Panc1 (cell line): ENCODE results near the gene MCF2L.
"Not testable (repeated sequence)": the region's sequence is repeated elsewhere in the genome, so short reads cannot be mapped to it uniquely, and the experiment has no call there.

Experiments
- POLR2AphosphoS5 ChIP-seq: IDR thresholded peaks from 2 replicates; pipeline ENCODE4 v1.6.1; 2012; ENCODE audit warnings: mild to moderate bottlenecking, low read depth, low read length, moderate library complexity
- SIN3A ChIP-seq: IDR thresholded peaks from 2 replicates; pipeline ENCODE4 v1.6.1; 2012; ENCODE audit warnings: low read depth, mild to moderate bottlenecking, low read length, moderate library complexity, borderline replicate concordance; ENCODE audit not compliant: insufficient read depth
- TCF7L2 ChIP-seq: IDR thresholded peaks from 2 replicates; pipeline ENCODE4 v1.6.1; 2011; ENCODE audit warnings: mild to moderate bottlenecking, low read depth, low read length, inconsistent platforms
- TF ChIP-seq, protein P1 (sequence below): fragments of 450-650 bp; IDR thresholded peaks from 2 replicates; pipeline ENCODE4 v1.5.1; 2017; ENCODE audit warnings: mild to moderate bottlenecking
- TF ChIP-seq, protein P2 (sequence below), 2 experiments: IDR thresholded peaks; 2 replicates each; pipeline ENCODE4 v1.6.1; 2011 to 2012; ENCODE audit warnings: low read depth in 2 of 2, control low read depth in 1 of 2, low read length in 1 of 2, mild to moderate bottlenecking in 1 of 2, moderate library complexity in 1 of 2; ENCODE audit not compliant: insufficient read depth in 1 of 2

DNA sequence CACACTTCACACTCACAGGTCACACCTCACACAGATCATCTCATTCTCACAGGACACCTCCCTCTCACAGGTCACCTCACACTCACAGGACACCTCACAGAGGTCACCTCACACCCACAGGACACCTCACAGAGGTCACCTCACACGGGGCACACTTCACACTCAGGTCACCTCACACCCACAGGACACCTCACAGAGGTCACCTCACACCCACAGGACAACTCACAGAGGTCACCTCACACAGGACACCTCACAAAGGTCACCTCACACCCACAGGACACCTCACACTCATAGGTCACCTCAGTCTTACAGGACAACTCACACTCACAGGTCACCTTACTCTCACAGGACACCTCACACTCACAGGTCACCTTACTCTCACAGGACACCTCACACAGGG, 143.5 kb downstream of the MCF2L start:
- TF ChIP-seq, protein P1, sequence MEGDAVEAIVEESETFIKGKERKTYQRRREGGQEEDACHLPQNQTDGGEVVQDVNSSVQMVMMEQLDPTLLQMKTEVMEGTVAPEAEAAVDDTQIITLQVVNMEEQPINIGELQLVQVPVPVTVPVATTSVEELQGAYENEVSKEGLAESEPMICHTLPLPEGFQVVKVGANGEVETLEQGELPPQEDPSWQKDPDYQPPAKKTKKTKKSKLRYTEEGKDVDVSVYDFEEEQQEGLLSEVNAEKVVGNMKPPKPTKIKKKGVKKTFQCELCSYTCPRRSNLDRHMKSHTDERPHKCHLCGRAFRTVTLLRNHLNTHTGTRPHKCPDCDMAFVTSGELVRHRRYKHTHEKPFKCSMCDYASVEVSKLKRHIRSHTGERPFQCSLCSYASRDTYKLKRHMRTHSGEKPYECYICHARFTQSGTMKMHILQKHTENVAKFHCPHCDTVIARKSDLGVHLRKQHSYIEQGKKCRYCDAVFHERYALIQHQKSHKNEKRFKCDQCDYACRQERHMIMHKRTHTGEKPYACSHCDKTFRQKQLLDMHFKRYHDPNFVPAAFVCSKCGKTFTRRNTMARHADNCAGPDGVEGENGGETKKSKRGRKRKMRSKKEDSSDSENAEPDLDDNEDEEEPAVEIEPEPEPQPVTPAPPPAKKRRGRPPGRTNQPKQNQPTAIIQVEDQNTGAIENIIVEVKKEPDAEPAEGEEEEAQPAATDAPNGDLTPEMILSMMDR: not testable (repeated sequence)
- not testable (repeated sequence) for TF ChIP-seq POLR2AphosphoS5, TCF7L2, SIN3A
- TF ChIP-seq, protein P2, sequence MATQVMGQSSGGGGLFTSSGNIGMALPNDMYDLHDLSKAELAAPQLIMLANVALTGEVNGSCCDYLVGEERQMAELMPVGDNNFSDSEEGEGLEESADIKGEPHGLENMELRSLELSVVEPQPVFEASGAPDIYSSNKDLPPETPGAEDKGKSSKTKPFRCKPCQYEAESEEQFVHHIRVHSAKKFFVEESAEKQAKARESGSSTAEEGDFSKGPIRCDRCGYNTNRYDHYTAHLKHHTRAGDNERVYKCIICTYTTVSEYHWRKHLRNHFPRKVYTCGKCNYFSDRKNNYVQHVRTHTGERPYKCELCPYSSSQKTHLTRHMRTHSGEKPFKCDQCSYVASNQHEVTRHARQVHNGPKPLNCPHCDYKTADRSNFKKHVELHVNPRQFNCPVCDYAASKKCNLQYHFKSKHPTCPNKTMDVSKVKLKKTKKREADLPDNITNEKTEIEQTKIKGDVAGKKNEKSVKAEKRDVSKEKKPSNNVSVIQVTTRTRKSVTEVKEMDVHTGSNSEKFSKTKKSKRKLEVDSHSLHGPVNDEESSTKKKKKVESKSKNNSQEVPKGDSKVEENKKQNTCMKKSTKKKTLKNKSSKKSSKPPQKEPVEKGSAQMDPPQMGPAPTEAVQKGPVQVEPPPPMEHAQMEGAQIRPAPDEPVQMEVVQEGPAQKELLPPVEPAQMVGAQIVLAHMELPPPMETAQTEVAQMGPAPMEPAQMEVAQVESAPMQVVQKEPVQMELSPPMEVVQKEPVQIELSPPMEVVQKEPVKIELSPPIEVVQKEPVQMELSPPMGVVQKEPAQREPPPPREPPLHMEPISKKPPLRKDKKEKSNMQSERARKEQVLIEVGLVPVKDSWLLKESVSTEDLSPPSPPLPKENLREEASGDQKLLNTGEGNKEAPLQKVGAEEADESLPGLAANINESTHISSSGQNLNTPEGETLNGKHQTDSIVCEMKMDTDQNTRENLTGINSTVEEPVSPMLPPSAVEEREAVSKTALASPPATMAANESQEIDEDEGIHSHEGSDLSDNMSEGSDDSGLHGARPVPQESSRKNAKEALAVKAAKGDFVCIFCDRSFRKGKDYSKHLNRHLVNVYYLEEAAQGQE (IDR thresholded peaks at IDR 0.05; ENCODE audit: insufficient read depth in 1 of 2, low read depth in 2 of 2, low read length in 1 of 2): not testable (repeated sequence)
